HUES6 (cell line): ENCODE data around the gene ARHGAP26.
"Not testable (repeated sequence)": the region's sequence is repeated elsewhere in the genome, so short reads cannot be mapped to it uniquely, and the experiment has no call there.

ENCODE experiments used
- H3K27ac ChIP-seq: 2 replicates; pipeline ENCODE4 v1.7.0; 2013; ENCODE audit warnings: low read depth, mild to moderate bottlenecking, low read length, inconsistent platforms
- H3K27me3 ChIP-seq: 2 replicates; pipeline ENCODE4 v1.6.1; 2013; ENCODE audit warnings: low read length; ENCODE audit not compliant: control insufficient read depth, insufficient read depth
- H3K36me3 ChIP-seq: 2 replicates; pipeline ENCODE4 v1.6.1; 2013; ENCODE audit warnings: low read length; ENCODE audit not compliant: control insufficient read depth, insufficient read depth
- H3K4me1 ChIP-seq: 2 replicates; pipeline ENCODE4 v1.6.1; 2013; ENCODE audit warnings: low read length; ENCODE audit not compliant: control insufficient read depth, insufficient read depth
- H3K4me3 ChIP-seq: 2 replicates; pipeline ENCODE4 v1.5.1; 2013; ENCODE audit warnings: low read depth, low read length
- H3K9ac ChIP-seq: one replicate; pipeline ENCODE4 v1.6.1; 2013; ENCODE audit warnings: mild to moderate bottlenecking, low read length
- H3K9me3 ChIP-seq: 2 replicates; pipeline ENCODE4 v1.6.1; 2013; ENCODE audit warnings: low read depth, low read length; ENCODE audit not compliant: control insufficient read depth, insufficient read depth

The ARHGAP26 gene

DNA sequence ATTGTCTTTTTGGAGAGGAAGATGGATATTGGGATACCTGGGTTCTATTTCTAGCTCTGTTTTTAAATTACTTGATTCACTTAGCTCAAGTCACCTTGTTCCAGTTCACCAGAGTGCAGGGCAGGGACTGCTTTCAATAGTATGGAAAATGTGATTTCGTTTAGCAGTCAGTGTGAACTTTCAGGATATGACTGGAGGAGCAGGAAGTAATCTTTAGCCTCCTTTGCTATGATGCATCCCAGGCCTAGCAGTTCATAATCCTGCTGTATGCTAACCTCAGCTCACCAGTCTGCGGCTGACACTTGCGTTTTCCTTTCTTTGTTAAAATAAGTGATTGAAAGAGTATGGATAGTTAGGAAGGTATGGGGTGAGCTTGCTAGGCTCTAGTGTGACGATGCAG, 169.7 kb downstream of the ARHGAP26 start:
- H3K4me3 ChIP-seq: no peak overlapping the region

DNA sequence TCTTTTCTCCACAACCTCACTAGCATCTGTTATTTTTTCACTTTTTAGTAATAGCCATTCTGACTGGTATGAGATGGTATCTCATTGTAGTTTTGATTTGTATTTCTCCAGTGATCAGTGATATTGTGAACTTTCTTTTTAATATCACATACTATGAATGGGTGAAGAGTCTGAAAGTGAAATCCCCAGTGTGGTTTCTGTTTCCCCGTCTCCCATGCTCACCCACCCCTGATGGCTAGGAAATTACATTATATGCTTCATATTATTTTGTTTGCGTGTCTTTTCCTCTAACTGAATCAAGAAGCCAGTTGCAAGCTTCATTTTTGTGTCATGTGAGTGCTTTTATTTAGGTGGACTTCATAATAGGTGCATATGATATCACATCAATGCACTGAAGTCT, 171.1 kb downstream of the ARHGAP26 start:
- H3K9ac ChIP-seq: no peak overlapping the region
- no peak overlapping the region for H3K27ac ChIP-seq
- H3K9me3 ChIP-seq: no peaks in the 10 kb centered on the region
- H3K4me1 ChIP-seq: no peaks in the 10 kb centered on the region
- H3K4me3 ChIP-seq: no peak overlapping the region
- H3K27me3 ChIP-seq: no peaks in the 10 kb centered on the region
- no peaks in the 10 kb centered on the region for H3K36me3 ChIP-seq

More for the DNA sequence above, 169.7 kb downstream of the ARHGAP26 start:
- Histone ChIP-seq H3K36me3 (no peaks in the 10 kb centered on the region), H3K4me1 (no peaks in the 10 kb centered on the region), H3K9me3 (no peaks in the 10 kb centered on the region), H3K9ac (no peak overlapping the region), H3K27me3 (no peaks in the 10 kb centered on the region), H3K27ac (no peak overlapping the region)

DNA sequence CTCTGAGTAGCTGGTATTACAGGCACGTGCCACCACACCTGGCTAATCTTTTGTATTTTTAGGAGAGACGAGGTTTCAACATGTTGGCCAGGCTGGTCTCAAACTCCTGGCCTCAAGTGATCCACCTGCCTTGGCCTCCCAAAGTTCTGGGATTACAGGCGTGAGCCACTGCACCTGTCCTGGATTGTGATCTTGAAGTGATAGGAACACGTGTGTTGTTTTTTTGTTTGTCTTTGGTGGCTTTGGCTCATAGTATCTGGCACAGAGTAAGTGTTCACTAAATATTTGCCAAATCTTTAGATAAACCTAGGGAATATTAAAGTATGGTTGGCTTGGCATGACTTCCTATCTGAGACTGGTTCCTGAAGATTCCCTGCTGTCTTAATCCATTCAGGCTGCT, 172.7 kb downstream of the ARHGAP26 start:
- no peak overlapping the region for H3K4me3 ChIP-seq
- H3K9me3 ChIP-seq: no peaks in the 10 kb centered on the region
- no peaks in the 10 kb centered on the region for H3K36me3 ChIP-seq
- H3K27ac ChIP-seq: no peak overlapping the region
- H3K27me3 ChIP-seq: no peaks in the 10 kb centered on the region
- no peaks in the 10 kb centered on the region for H3K4me1 ChIP-seq
- no peak overlapping the region for H3K9ac ChIP-seq

DNA sequence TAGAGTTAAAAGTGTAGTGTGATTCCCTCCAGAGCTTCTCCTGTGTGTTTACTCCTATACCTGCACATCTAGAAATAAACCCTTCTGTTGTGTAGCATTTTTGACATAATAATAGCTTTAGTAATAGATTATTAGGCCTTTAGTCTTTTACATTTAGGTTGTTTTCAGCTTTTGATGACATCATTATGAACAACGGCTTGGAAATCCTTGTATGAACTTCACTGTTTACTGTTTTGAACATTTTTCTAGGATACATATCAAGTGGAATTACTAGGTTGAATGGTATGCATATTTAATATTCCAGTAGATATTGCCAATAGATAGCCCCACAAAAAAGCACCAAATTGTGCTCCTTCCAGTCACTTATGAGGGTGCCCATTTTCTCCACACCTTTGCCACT, 174.0 kb downstream of the ARHGAP26 start:
- Histone ChIP-seq H3K4me3 (no peak overlapping the region), H3K27me3 (no peaks in the 10 kb centered on the region), H3K4me1 (no peaks in the 10 kb centered on the region), H3K9me3 (no peaks in the 10 kb centered on the region), H3K27ac (no peak overlapping the region), H3K36me3 (no peaks in the 10 kb centered on the region), H3K9ac (no peak overlapping the region)

DNA sequence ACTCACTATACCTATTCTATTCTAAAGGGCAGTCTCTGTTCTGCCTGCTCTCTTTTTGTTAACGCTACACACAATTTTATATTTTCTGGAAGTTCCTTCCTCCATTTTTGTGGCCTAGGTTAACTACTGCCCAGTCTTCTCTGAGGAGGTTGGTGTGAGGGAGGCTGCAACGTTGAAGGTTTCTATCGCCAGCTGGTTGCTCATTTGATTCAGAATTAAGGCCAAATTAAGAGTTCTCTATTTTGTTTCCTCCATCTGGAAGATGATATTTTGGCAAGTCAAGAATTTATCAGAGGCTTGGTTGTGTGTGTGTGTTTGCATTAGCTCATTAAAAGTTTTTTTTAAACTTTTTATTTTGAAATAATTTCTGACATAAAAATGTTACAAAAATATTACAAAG, 175.1 kb downstream of the ARHGAP26 start:
- H3K27ac ChIP-seq: no peak overlapping the region
- H3K27me3 ChIP-seq: no peaks in the 10 kb centered on the region
- H3K4me3 ChIP-seq: no peak overlapping the region
- H3K36me3 ChIP-seq: no peaks in the 10 kb centered on the region
- no peak overlapping the region for H3K9ac ChIP-seq
- H3K4me1 ChIP-seq: no peaks in the 10 kb centered on the region
- H3K9me3 ChIP-seq: no peaks in the 10 kb centered on the region

DNA sequence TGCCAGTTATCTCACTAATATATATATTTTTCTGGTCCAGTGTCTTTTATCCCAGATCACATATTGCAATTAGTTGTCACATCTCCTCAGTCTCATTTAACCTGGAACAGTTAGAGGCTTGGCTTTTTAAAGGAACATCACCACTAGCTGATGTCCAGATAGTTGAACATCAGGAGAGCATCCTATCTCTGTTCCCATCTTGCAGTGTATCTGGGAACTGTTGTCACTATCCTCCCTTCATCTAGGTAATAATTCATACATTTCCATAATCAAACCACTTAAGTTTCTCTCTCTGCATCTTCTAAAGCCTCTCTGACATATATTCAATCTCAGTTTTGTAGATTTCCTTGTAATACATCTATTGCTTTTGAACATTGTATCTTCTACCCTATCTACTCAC, 175.7 kb downstream of the ARHGAP26 start:
- H3K9ac ChIP-seq: no peak overlapping the region
- H3K27me3 ChIP-seq: no peaks in the 10 kb centered on the region
- no peaks in the 10 kb centered on the region for H3K36me3 ChIP-seq
- H3K27ac ChIP-seq: no peak overlapping the region
- H3K9me3 ChIP-seq: no peaks in the 10 kb centered on the region
- no peak overlapping the region for H3K4me3 ChIP-seq
- H3K4me1 ChIP-seq: no peaks in the 10 kb centered on the region

DNA sequence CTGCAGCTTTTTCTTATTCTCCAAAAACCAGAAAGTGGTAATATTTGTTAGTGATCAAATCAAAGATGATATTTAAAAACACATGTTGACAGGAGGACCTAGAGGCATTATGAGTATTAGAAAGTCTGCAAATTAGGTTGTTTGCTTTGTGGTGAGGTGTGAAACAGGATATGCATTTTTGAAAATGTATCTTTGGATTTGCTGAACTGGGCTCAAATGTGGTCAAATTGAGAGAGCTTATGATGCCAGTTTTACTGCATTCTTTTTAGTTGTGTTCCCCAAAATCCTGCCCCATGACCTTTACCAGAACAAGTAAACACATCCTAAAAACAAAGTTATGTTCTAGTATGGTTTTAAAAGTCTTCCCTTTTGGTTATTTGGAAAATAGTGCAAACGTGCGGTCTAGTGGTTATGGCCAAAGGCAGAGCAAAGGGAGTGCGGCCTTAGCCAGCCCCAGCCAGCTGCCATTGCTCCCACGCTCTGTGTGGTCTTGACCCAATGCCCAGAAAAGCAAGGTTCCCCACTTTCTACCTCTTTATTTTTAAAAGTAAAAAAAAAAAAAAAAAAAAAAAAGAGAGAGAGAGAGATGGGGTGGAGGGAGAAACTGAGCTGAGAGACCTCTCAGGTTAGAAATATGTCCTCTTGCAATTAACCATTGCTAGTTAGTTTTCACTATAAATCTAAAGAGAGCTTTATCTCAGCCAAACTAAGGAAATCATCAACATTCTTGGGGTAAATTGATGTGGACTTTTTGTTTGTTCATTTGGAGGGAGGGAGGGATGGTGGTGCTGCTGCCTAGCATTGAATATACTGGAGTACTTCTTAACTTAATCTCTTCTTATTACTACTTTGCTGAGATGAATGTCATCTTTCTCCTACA, 176.6 kb downstream of the ARHGAP26 start:
- H3K9me3 ChIP-seq: no peaks in the 10 kb centered on the region
- H3K27me3 ChIP-seq: no peaks in the 10 kb centered on the region
- no peak overlapping the region for H3K27ac ChIP-seq
- no peak overlapping the region for H3K9ac ChIP-seq
- H3K4me3 ChIP-seq: no peak overlapping the region
- H3K4me1 ChIP-seq: no peaks in the 10 kb centered on the region
- no peaks in the 10 kb centered on the region for H3K36me3 ChIP-seq

DNA sequence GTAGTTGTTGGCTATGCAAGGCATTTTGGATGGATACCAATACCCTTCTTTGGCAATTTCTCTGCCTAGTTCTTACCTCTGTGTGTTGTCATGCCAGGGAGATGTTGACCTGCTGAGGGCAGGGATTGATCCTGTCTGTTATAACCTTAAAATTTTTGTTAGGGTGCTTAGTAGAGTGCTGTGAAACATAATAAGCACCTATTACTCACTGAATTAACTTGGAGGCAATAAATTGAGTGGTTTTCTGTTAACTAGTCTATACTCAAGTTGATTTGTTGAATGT, 177.2 kb downstream of the ARHGAP26 start:
- Histone ChIP-seq H3K9me3 (no peaks in the 10 kb centered on the region), H3K4me3 (no peak overlapping the region), H3K27ac (no peak overlapping the region), H3K9ac (no peak overlapping the region), H3K36me3 (no peaks in the 10 kb centered on the region), H3K27me3 (no peaks in the 10 kb centered on the region), H3K4me1 (no peaks in the 10 kb centered on the region)

DNA sequence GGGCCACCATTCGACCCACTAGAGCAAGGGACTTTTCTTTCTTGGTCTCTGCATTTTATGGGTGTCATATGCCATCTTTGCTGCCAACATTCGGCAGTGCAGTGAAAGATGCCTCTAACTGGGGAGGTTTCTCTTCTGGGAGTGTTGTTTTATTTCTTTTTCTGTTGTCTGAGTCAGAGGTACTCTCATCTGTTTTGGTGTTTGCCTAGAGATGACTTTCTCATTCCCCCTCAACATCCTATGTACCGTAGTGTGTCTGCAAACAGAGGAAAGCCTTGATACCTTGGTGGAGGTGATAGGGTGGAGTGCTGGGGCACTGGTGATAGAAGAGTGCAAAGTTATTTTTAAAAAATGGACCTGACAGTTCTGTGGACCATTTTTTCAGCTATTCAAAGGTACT, 182.1 kb downstream of the ARHGAP26 start:
- no peak overlapping the region for H3K4me3 ChIP-seq
- H3K36me3 ChIP-seq: no peaks in the 10 kb centered on the region
- H3K9me3 ChIP-seq: 0 out of 2 replicates have a peak, but pooled peaks cover 4% of the 10 kb centered on the region
- H3K27me3 ChIP-seq: no peaks in the 10 kb centered on the region
- no peak overlapping the region for H3K9ac ChIP-seq
- H3K27ac ChIP-seq: no peak overlapping the region
- H3K4me1 ChIP-seq: no peaks in the 10 kb centered on the region

DNA sequence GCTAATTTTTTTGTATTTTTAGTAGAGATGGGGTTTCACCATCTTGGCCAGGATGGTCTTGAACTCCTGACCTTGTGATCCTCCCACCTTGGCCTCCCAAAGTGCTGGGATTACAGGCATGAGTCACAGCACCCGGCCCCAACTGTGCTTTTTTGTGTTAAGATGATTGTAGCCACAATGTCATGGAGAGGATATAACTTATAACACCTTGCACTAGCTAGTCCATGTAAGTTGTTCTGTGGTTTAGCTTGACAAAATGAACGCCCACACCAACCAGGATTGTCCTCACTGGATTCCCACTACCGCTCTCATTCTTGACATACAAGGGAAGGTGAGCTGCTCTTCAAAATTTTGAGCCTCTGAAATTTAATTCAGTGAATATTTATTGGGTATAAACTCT, 182.7 kb downstream of the ARHGAP26 start:
- not testable (repeated sequence) for H3K9ac ChIP-seq, H3K4me3 ChIP-seq, H3K9me3 ChIP-seq, H3K4me1 ChIP-seq, H3K27ac ChIP-seq, H3K27me3 ChIP-seq, H3K36me3 ChIP-seq

DNA sequence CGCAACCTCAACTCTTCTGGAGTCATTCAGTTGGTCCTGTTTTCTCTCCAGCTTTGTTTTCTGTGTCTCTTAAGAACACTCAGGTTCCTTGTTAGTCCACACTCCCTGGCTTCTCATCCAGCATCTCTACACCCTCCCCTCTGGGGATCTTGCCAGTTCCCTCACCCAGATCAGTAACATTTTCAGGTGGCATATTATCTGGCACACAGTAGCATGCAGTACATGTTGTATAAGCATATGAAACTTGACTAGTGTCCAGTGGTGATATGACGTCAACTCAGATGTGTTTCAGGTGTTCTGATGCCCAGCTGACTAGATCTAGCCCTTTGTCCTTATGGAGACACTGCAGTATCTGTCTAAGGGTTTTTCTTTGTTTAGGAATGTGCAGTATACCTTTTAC, 184.3 kb downstream of the ARHGAP26 start:
- 0 out of 2 replicates have a peak, but pooled peaks cover 4% of the 10 kb centered on the region for H3K9me3 ChIP-seq
- no peaks in the 10 kb centered on the region for H3K36me3 ChIP-seq
- no peaks in the 10 kb centered on the region for H3K4me1 ChIP-seq
- no peaks in the 10 kb centered on the region for H3K27me3 ChIP-seq
- H3K4me3 ChIP-seq: no peak overlapping the region
- no peak overlapping the region for H3K9ac ChIP-seq
- H3K27ac ChIP-seq: no peak overlapping the region
